Measurements from ENCODE around the gene GZMM. TPM values are rescaled to one million over a fixed set of nuclear protein-coding genes. Genes with fewer than 3 reads are reported as not detected.

The GZMM gene
- total and polyA plus RNA-seq, 7 donors = 0.11 to 0.23 (median 0.14) TPM; not detected in 4

- Histone ChIP-seq H3K4me3 (no peak overlapping the region), H3K27me3 (ENCODE audit: insufficient read depth in 3 of 3, low read length in 2 of 3) (no peaks in the 10 kb centered on the region), H3K36me3 (ENCODE audit: insufficient read depth in 1 of 2, low read depth in 1 of 2) (peaks cover 0 to 61% of the 10 kb centered on the region in 2 donors), H3K9me3 (no peaks in the 10 kb centered on the region), H3K27ac (no peak overlapping the region), H3K4me1 (peaks cover 10% of the 10 kb centered on the region)
- DNase-seq = no peak
- ATAC-seq = no peak
- TF ChIP-seq CTCF (IDR thresholded peaks at IDR 0.05) = no peak
- intact Hi-C loops (cut with DNase I) = no loop called here
- 83 to 89% (median 88%) methylated on average over 51 of the region's 51 CpGs for WGBS, 3 donors
These were observed 2.8 kb upstream of the GZMM start for GRCh38 chr19:540867-541637.

DNA sequence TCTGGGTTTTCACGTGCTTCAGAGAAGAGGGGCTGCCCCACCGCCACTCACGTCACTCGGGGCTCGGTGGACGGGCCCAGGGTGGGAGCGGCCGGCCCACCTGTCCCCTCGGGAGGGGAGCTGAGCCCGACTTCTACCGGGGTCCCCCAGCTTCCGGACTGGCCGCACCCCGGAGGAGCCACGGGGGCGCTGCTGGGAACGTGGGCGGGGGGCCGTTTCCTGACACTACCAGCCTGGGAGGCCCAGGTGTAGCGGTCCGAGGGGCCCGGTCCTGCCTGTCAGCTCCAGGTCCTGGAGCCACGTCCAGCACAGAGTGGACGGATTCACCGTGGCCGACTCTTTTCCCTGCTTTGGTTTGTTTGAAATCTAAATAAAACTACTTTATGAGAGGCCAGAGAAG, 2.2 kb upstream of the GZMM start:
- no peak overlapping the region for H3K27ac ChIP-seq
- H3K9me3 ChIP-seq = no peaks in the 10 kb centered on the region
- H3K36me3 ChIP-seq (ENCODE audit: insufficient read depth in 1 of 2, low read depth in 1 of 2) = peaks cover 0 to 54% of the 10 kb centered on the region in 2 donors
- no peaks in the 10 kb centered on the region for H3K27me3 ChIP-seq (ENCODE audit: insufficient read depth in 3 of 3, low read length in 2 of 3)
- no peak for DNase-seq
- intact Hi-C loops (cut with DNase I) = no loop called here
- H3K4me1 ChIP-seq = peaks cover 10% of the 10 kb centered on the region
- no peak for ATAC-seq
- WGBS, 3 donors = 87 to 88% (median 88%) methylated on average over 26 of the region's 26 CpGs
- no peak overlapping the region for H3K4me3 ChIP-seq
- no peak for TF ChIP-seq CTCF (IDR thresholded peaks at IDR 0.05)

DNA sequence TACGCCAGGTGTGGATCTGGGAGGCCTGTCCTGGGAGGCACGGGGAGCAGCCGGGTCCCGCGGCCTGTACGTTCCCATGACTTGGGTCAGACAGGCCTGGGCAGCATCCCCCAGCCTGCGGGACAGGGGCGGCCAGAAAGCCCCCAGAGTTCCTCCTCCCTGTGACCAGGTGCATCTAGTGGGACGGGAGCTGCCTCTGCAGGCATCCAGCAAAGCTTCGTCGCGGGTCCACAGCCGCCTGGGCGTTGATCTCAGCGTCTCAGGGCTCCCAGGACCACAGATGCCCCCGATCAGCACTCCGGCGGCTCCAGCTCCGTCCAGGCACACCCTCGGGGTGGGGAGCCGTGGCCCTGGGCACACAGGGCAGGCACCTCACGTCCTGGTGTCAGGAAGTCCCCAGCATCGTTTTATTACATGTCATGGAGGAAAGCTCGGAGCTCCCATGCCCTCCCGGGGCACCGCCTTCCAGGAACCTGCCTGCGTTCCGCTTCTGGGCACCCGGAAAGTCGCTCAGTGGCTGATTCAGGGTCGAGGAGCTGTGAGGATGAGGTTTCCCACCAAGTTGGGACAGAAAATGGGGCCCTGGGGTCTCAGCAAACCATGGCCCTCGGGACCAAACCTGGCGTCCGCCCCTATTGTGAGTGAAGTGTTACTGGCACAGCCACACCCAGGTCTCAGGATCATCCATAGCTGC, 1.5 kb upstream of the GZMM start:
- intact Hi-C loops (cut with DNase I) = no loop called here
- Histone ChIP-seq H3K27me3 (ENCODE audit: insufficient read depth in 3 of 3, low read length in 2 of 3) (no peaks in the 10 kb centered on the region), H3K4me3 (no peak overlapping the region), H3K36me3 (ENCODE audit: insufficient read depth in 1 of 2, low read depth in 1 of 2) (peaks cover 0 to 48% of the 10 kb centered on the region in 2 donors), H3K4me1 (peaks cover 10% of the 10 kb centered on the region), H3K9me3 (no peaks in the 10 kb centered on the region), H3K27ac (no peak overlapping the region)
- ATAC-seq (no peak), DNase-seq (no peak)
- WGBS, 3 donors = 82 to 86% (median 85%) methylated on average over 34 of the region's 34 CpGs
- TF ChIP-seq CTCF (IDR thresholded peaks at IDR 0.05) = no peak

- intact Hi-C loops (cut with DNase I) = no loop called here
- no peak for ATAC-seq
These were observed 3.3 kb downstream of the GZMM start for GRCh38 chr19:547117-547516.

More at GRCh38 chr19:547117-547516, 3.3 kb downstream of the GZMM start:
- Histone ChIP-seq H3K36me3 (ENCODE audit: insufficient read depth in 1 of 2, low read depth in 1 of 2) (peaks cover 0 to 11% of the 10 kb centered on the region in 2 donors), H3K4me1 (no peaks in the 10 kb centered on the region), H3K27me3 (ENCODE audit: insufficient read depth in 3 of 3, low read length in 2 of 3) (peaks cover 0 to 3% (median 0%) of the 10 kb centered on the region in 3 donors), H3K27ac (no peak overlapping the region), H3K4me3 (no peak overlapping the region), H3K9me3 (no peaks in the 10 kb centered on the region)
- TF ChIP-seq CTCF (IDR thresholded peaks at IDR 0.05) = no peak
- DNase-seq = no peak
- 81 to 85% (median 83%) methylated on average over 15 of the region's 15 CpGs for WGBS, 3 donors
